Measurements from ENCODE around the gene AFAP1L2.

DNA sequence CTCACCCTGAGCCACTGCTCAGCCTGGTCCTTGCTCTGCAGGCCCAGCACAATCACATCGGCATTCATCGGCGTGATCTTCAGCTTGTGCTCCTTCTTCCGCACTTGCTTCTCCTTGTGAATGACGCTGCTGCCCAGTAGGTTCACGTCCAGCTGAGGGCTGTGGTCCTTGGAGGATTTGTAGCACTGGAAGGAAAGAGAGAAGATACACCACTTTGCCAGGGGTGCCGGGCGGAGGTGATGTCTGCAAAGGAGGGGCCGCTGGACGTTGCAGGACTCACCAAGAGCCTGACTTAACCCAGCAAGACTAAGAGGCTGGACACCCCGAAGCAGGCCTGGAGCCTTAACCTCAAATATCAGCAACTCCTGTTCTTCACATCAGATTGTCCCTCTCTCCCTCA is 90.4 kb downstream of the AFAP1L2 start:
- TF ChIP-seq EGR1 (IDR thresholded peaks at IDR 0.05) (no peak), RAD21 (IDR thresholded peaks at IDR 0.05; ENCODE audit: low read depth) (no peak), TAF1 (IDR thresholded peaks at IDR 0.05; ENCODE audit: low read depth) (no peak), YY1 (IDR thresholded peaks at IDR 0.05; ENCODE audit: low read depth) (no peak), NFIC (IDR thresholded peaks at IDR 0.05) (no peak), CREB1 (IDR thresholded peaks at IDR 0.05; ENCODE audit: low read depth) (no peak), CEBPB (IDR thresholded peaks at IDR 0.05) (no peak), REST (IDR thresholded peaks at IDR 0.05; ENCODE audit: low read depth) (no peak)
